Trophoblast cell (in vitro differentiated cells and primary cell): ENCODE results near the gene LRRC74A.

ENCODE experiments used
- DNase-seq, 2 donors: peaks; one replicate each; pipeline ENCODE4 v3.0.0-alpha.2; 2016
- H2AFZ ChIP-seq: 2 replicates; pipeline ENCODE4 v1.6.1; 2013; ENCODE audit warnings: low read length, moderate library complexity, mild to moderate bottlenecking; ENCODE audit not compliant: insufficient read depth, poor library complexity
- H2AK5ac ChIP-seq: 2 replicates; pipeline ENCODE4 v1.6.1; 2013; ENCODE audit warnings: mild to moderate bottlenecking, low read length
- H2BK120ac ChIP-seq: 2 replicates; pipeline ENCODE4 v1.6.1; 2013; ENCODE audit warnings: low read length, mild to moderate bottlenecking, moderate library complexity; ENCODE audit not compliant: insufficient read depth, poor library complexity
- H2BK12ac ChIP-seq: 2 replicates; pipeline ENCODE4 v1.6.1; 2013; ENCODE audit warnings: mild to moderate bottlenecking, low read length, moderate library complexity
- H2BK5ac ChIP-seq: 2 replicates; pipeline ENCODE4 v1.6.1; 2013; ENCODE audit warnings: low read length, low read depth, moderate library complexity, mild to moderate bottlenecking; ENCODE audit not compliant: poor library complexity
- H3K14ac ChIP-seq: 2 replicates; pipeline ENCODE4 v1.6.1; 2013; ENCODE audit warnings: mild to moderate bottlenecking, low read length
- H3K18ac ChIP-seq: 2 replicates; pipeline ENCODE4 v1.6.1; 2013; ENCODE audit warnings: mild to moderate bottlenecking, low read length
- H3K23ac ChIP-seq: 2 replicates; pipeline ENCODE4 v1.6.1; 2013; ENCODE audit warnings: low read length
- H3K27ac ChIP-seq: 2 replicates; pipeline ENCODE4 v1.5.1; 2013; ENCODE audit warnings: low read depth, mild to moderate bottlenecking, inconsistent platforms, low read length, moderate library complexity
- H3K27me3 ChIP-seq: 2 replicates; pipeline ENCODE4 v1.6.1; 2013; ENCODE audit warnings: inconsistent platforms, mild to moderate bottlenecking, low read length, moderate library complexity; ENCODE audit not compliant: insufficient read depth
- H3K36me3 ChIP-seq, 2 experiments: 1 replicate in 1 of 2; 2 replicates in 1 of 2; pipeline ENCODE4 v1.6.1; 2013; ENCODE audit warnings: low read length in 2 of 2, mild to moderate bottlenecking in 2 of 2, moderate library complexity in 1 of 2; ENCODE audit not compliant: insufficient read depth in 2 of 2, control insufficient read depth in 1 of 2
- H3K4ac ChIP-seq: 2 replicates; pipeline ENCODE4 v1.6.1; 2013; ENCODE audit warnings: low read depth, mild to moderate bottlenecking, low read length, moderate library complexity
- H3K4me1 ChIP-seq, 2 experiments: 1 replicate in 1 of 2; 2 replicates in 1 of 2; pipeline ENCODE4 v1.6.1; 2013; ENCODE audit warnings: low read length in 2 of 2, mild to moderate bottlenecking in 2 of 2, moderate library complexity in 1 of 2; ENCODE audit not compliant: insufficient read depth in 2 of 2, control insufficient read depth in 1 of 2
- H3K4me2 ChIP-seq: 2 replicates; pipeline ENCODE4 v1.6.1; 2013; ENCODE audit warnings: inconsistent platforms, mild to moderate bottlenecking, low read length, moderate library complexity
- H3K4me3 ChIP-seq: 2 replicates; pipeline ENCODE4 v1.5.1; 2013; ENCODE audit warnings: mild to moderate bottlenecking, low read depth, low read length, inconsistent platforms
- H3K79me1 ChIP-seq: one replicate; pipeline ENCODE4 v1.6.1; 2013; ENCODE audit warnings: low read length
- H3K79me2 ChIP-seq: 2 replicates; pipeline ENCODE4 v1.6.1; 2013; ENCODE audit warnings: low read length, mild to moderate bottlenecking; ENCODE audit not compliant: control insufficient read depth, insufficient read depth, poor library complexity
- H3K9ac ChIP-seq: 2 replicates; pipeline ENCODE4 v1.6.1; 2013; ENCODE audit warnings: mild to moderate bottlenecking, low read length
- H3K9me3 ChIP-seq: 2 replicates; pipeline ENCODE4 v1.6.1; 2013; ENCODE audit warnings: low read depth, mild to moderate bottlenecking, control low read depth, inconsistent platforms, low read length; ENCODE audit not compliant: insufficient read depth
- H4K12ac ChIP-seq: 2 replicates; pipeline ENCODE4 v1.6.1; 2013; ENCODE audit warnings: low read depth, mild to moderate bottlenecking, low read length, moderate library complexity
- H4K8ac ChIP-seq: 2 replicates; pipeline ENCODE4 v1.6.1; 2013; ENCODE audit warnings: low read depth, mild to moderate bottlenecking, low read length, moderate library complexity
- H4K91ac ChIP-seq: one replicate; pipeline ENCODE4 v1.6.1; 2013; ENCODE audit warnings: low read depth, mild to moderate bottlenecking, low read length, moderate library complexity
- WGBS: extraction: QIAGEN DNeasy Blood & Tissue Kit; methylation state at CpG from one replicate; pipeline ENCODE4 v1.1.7; 2013; ENCODE audit warnings: missing lambda C conversion rate; ENCODE audit not compliant: insufficient read length, insufficient coverage; ENCODE audit errors: extremely low coverage; 5-methylcytosine and 5-hydroxymethylcytosine counted together

Gene LRRC74A

GRCh38 chr14:76832503-76832988 is 6.3 kb downstream of the LRRC74A start:
- Histone ChIP-seq H3K4ac (no peak overlapping the region), H3K79me1 (no peaks in the 10 kb centered on the region), H3K36me3 (no peaks in the 10 kb centered on the region), H2AK5ac (no peak overlapping the region), H3K27me3 (no peaks in the 10 kb centered on the region), H2BK5ac (no peak overlapping the region), H3K18ac (no peak overlapping the region), H4K91ac (no peak overlapping the region), H2AFZ (no peak overlapping the region), H3K79me2 (no peaks in the 10 kb centered on the region), H4K8ac (no peak overlapping the region), H3K14ac (no peak overlapping the region), H3K4me2 (no peak overlapping the region), H3K23ac (no peak overlapping the region), H2BK12ac (no peak overlapping the region), H4K12ac (no peak overlapping the region), H3K27ac (no peak overlapping the region), H3K9me3 (no peaks in the 10 kb centered on the region), H3K9ac (no peak overlapping the region), H3K4me3 (no peak overlapping the region), H2BK120ac (no peak overlapping the region), H3K4me1 (no peaks in the 10 kb centered on the region)
- peak in 1 of 2 donors; percentile 37 for DNase-seq
- no CpG with 5 or more reads among the region's 1 CpG for WGBS

- Histone ChIP-seq H3K14ac (no peak overlapping the region), H2AFZ (no peak overlapping the region), H2BK12ac (no peak overlapping the region), H3K23ac (no peak overlapping the region), H4K8ac (no peak overlapping the region), H2AK5ac (no peak overlapping the region), H3K36me3 (no peaks in the 10 kb centered on the region), H3K4ac (no peak overlapping the region), H3K79me2 (no peaks in the 10 kb centered on the region), H3K9me3 (no peaks in the 10 kb centered on the region), H3K27ac (no peak overlapping the region), H3K9ac (no peak overlapping the region), H2BK5ac (no peak overlapping the region), H4K12ac (no peak overlapping the region), H3K4me3 (no peak overlapping the region), H3K4me2 (no peak overlapping the region), H3K27me3 (no peaks in the 10 kb centered on the region), H4K91ac (no peak overlapping the region), H3K18ac (no peak overlapping the region), H2BK120ac (no peak overlapping the region), H3K79me1 (no peaks in the 10 kb centered on the region), H3K4me1 (no peaks in the 10 kb centered on the region)
- DNase-seq: no peak
- WGBS: no CpG with 5 or more reads among the region's 2 CpGs
Measured at GRCh38 chr14:76833011-76833410, 6.8 kb downstream of the LRRC74A start.

GRCh38 chr14:76834241-76834661 is 8.0 kb downstream of the LRRC74A start:
- no peak overlapping the region for H3K23ac ChIP-seq

GRCh38 chr14:76836029-76836630 is 9.9 kb downstream of the LRRC74A start:
- H3K4ac ChIP-seq: no peak overlapping the region
- H3K79me2 ChIP-seq: no peaks in the 10 kb centered on the region
- H2BK120ac ChIP-seq: no peak overlapping the region
- H2AK5ac ChIP-seq: no peak overlapping the region
- DNase-seq: no peak
- H4K91ac ChIP-seq: no peak overlapping the region
- H3K14ac ChIP-seq: no peak overlapping the region
- no peak overlapping the region for H3K9ac ChIP-seq
- H3K4me3 ChIP-seq: no peak overlapping the region
- H4K12ac ChIP-seq: no peak overlapping the region
- H2AFZ ChIP-seq: no peak overlapping the region
- no peaks in the 10 kb centered on the region for H3K79me1 ChIP-seq
- no peaks in the 10 kb centered on the region for H3K4me1 ChIP-seq
- no CpG with 5 or more reads among the region's 13 CpGs for WGBS
- H3K23ac ChIP-seq: no peak overlapping the region
- H3K18ac ChIP-seq: no peak overlapping the region
- no peak overlapping the region for H2BK12ac ChIP-seq
- no peak overlapping the region for H2BK5ac ChIP-seq
- H3K4me2 ChIP-seq: no peak overlapping the region
- no peaks in the 10 kb centered on the region for H3K27me3 ChIP-seq
- H3K27ac ChIP-seq: no peak overlapping the region
- H3K36me3 ChIP-seq: no peaks in the 10 kb centered on the region
- no peaks in the 10 kb centered on the region for H3K9me3 ChIP-seq
- H4K8ac ChIP-seq: no peak overlapping the region

More at GRCh38 chr14:76834241-76834661, 8.0 kb downstream of the LRRC74A start:
- no peaks in the 10 kb centered on the region for H3K27me3 ChIP-seq
- H2BK5ac ChIP-seq: no peak overlapping the region
- H2AFZ ChIP-seq: no peak overlapping the region
- no peaks in the 10 kb centered on the region for H3K36me3 ChIP-seq
- no peak overlapping the region for H3K4me3 ChIP-seq
- no peak overlapping the region for H4K91ac ChIP-seq
- H2BK120ac ChIP-seq: no peak overlapping the region
- H3K14ac ChIP-seq: no peak overlapping the region
- no CpG with 5 or more reads among the region's 7 CpGs for WGBS
- no peak overlapping the region for H4K12ac ChIP-seq
- H2BK12ac ChIP-seq: no peak overlapping the region
- H3K79me2 ChIP-seq: no peaks in the 10 kb centered on the region
- no peak overlapping the region for H2AK5ac ChIP-seq
- no peak overlapping the region for H3K4ac ChIP-seq
- H3K18ac ChIP-seq: no peak overlapping the region
- DNase-seq: no peak
- H4K8ac ChIP-seq: no peak overlapping the region
- no peak overlapping the region for H3K4me2 ChIP-seq
- H3K27ac ChIP-seq: no peak overlapping the region
- no peaks in the 10 kb centered on the region for H3K9me3 ChIP-seq
- H3K79me1 ChIP-seq: no peaks in the 10 kb centered on the region
- no peak overlapping the region for H3K9ac ChIP-seq
- no peaks in the 10 kb centered on the region for H3K4me1 ChIP-seq
